Epidermal melanocyte (primary cell): ENCODE data around the gene MT1M.
"Not testable (repeated sequence)": the region's sequence is repeated elsewhere in the genome, so short reads cannot be mapped to it uniquely, and the experiment has no call there.

Experiments
- DNase-seq: peaks from one replicate; pipeline ENCODE4 v3.0.0; 2011; ENCODE audit warnings: low spot score; ENCODE audit not compliant: insufficient read length

The MT1M gene

DNA sequence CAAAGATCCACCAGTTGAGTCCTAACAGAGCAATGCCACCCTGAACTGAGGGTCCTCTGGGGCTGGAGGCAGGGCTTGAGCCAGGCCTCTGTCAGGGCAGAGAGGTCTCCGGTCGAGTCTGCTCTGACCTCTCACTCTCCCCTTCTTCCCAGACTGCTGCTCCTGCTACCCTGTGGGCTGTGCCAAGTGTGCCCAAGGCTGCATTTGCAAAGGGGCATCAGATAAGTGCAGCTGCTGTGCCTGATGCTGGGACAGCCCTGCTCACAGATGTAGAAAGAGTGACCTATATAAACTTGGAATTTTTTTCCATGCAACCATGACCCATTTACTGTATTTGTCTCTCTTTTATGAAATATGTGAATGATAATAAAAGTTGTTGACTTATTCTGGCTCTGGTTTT, 16.8 kb downstream of the MT1M start:
- no peak for DNase-seq

DNA sequence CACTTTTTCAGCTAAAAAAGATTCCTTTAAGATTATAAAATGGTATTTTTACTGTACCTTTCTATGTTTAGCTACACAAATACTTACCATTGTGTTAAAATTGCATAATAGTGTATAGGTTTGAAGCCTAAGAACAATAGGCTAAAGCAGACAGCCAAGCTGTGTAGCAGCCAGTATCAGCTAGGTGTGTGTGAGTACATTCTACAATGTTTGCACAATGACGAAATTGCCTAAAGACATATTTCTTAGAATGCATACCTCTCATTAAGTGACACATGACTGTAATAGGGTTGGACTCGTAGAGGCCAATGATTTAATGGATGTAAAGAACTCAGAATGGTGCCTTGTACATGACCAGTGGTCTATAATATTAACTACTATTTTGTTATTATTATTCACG, 17.4 kb downstream of the MT1M start:
- DNase-seq, result no peak

- no peak for DNase-seq
These were observed 19.1 kb downstream of the MT1M start, which contains the start of gene MT1B for GRCh38 chr16:56651586-56651985. TSS of gene MT1B (plus strand) at chr16:56651886. CDS start at chr16:56651954, 68 bp downstream.

DNA sequence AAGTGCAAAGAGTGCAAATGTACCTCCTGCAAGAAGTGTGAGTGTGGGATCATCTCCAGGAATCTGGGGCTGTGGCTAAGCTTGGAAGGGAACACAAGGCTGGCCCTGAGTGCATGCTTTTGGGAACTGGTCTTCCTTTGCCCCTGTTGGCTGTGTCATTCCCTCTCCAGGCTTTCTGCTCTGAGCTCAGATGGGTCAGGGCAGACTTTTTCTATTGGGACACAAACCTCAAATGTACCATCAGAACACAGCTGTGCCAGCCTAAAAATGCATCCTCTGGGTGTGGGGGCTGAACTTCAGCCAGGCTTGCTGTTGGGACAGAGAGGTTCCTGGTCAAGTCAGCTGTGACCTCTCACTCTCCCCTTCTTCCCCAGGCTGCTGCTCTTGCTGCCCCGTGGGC, 20.1 kb downstream of the MT1M start:
- DNase-seq, result no peak

GRCh38 chr16:56653218-56653617, 20.8 kb downstream of the MT1M start:
- DNase-seq, result no peak

DNA sequence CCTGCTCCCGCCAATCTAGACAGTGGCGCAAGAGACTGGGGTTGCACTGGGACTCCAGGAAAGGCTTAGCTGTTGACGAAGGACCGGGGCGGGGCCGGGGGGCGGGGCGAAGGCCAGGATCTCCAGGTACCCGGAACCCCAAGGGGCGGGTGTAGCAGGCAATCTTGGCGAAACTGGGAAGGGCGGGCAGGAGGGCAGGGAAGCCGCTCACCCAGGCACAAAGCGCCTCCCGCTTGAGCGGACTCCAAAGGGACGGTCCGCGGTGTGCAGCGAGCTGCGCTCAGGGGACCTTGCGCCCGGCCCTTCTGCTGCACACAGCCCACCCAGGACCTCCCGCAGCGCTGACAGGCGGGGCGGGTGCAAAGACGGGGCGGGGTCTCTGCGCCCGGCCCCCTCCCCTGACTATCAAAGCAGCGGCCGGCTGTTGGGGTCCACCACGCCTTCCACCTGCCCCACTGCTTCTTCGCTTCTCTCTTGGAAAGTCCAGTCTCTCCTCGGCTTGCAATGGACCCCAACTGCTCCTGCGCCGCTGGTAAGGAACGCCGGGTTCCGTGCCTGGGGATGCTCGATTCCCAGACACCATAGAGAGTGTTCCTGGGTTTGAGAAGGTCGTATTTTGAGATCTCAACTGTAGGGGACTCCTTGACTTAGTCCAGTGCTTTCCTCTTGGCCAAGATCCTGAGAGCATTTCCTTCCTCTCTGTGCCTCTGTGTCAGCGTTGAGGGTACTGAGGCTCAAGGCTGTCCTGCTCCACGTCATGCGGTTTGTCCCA, 25.3 kb downstream of the MT1M start, which contains the start of gene MT1F:
Gene MT1F, plus strand, starts transcription at position 405 of the 772 bp plus-strand sequence. Its CDS starts 100 bp downstream, at position 505.
- DNase-seq, result no peak

DNA sequence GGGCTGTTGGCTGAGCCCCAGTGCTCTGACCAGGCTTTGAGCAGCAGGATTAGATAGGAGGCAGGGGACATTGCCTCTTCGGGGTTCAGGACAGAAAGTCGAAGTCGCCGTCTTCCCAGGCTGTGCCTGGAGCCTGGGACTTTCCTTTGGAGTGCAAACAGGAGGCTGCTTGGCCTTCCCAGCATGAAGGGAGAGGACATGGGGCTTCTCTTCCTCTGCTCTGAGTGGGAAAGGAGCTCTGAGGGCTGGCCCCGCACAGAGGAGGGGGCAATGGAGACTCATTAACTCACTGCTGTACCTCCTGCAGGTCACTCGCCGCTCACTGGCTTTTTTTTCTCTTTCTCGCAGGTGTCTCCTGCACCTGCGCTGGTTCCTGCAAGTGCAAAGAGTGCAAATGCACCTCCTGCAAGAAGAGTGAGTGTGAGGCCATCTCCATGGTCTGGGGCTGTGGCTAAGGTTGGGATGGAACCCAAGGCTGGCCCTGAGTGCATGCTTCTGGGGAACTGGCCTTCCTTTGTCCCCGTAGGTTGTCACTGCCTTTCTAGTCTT, 25.9 kb downstream of the MT1M start:
- DNase-seq, result no peak

DNA sequence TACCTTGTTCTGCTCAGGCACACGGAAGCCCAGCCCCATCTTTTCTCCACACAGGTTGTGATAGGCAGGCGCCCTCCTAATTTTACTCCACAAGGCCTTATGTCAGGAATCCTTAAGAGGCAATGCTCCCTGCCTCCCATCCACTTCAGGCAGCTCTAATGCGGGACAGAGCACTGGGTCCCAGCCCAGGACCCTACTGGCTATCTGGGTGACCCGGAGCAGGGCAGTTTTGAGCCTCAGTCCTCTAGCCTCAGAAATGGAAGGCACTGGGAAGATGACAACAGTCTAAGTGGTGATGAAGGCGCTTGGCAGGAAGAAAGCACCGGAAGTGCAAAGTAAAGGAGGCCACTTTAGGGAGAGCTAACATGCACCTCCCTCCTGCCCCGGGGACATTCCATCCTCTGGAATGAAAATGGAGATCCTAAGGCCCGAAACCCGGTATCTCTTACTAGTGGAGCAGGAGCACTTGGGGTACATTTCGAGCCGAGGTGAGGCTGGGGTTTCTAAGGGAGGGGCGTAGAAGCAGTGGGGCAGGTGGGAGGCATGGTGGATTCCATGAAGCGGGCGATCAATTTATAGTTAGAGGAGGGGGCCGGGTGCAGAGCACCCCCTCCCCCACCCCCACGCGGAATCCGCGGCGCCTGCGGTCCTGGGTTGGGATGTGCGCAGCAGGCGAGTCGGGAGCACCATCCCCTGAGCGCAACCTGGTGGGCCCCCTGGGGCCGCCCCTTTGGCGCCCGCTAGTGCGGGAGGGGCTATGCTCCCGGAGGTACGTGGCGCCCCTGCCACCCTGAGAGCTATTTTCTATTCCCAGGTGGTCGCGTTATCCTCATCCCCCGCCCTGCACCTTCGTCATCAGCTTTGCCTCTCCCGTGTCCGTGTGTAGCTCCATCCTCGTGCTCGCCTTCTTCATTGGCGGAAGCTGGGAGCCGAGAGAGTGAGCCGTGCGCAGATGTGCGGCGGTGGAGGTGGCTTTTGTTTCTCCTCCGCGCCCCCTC, 30.2 kb downstream of the MT1M start:
- no peak for DNase-seq

GRCh38 chr16:56664506-56664905, 32.0 kb downstream of the MT1M start:
- no peak for DNase-seq

DNA sequence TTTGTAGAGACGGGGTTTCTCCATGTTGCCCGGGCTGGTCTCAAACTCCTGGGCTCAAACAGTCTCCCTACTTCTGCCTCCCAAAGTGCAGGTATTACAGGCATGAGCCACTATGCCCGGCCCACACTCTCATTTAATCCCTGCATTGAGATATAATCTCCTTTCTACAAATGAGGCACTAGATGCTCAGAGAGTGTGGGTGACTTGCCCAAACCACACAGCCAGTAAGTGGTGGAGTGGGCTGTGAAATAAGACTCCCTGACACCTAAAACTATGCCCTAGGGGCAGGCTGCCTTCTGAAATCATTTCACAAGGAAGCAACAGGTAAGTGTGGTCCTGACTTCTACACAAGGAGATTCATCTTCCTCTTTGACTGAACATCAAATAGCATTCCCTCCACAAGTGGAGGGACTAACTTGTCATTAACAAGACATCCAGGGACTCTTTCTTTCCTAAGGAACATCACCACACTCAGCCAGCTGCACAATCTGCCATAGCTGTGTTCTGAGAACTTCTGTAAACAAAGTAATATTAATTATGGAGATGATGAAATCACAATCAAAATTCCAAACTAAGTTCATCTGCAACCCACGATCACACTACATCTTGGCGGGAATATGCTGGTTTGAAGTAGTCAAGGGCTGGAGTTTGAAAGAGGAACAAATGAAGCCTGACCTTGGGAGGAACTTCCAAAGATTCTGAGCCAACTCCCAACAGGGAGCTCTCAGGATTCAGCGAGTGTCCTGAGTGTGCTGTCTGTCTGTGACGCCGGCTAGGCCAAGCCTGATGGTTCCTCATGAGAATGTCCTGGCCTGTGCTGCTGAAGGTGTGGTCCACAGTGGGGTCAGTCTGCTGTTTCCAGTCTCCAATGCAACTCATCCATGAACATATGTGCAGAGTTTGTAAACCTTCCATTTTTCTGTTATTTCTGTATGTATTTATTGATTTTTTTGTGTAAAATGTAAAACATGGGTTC, 33.1 kb downstream of the MT1M start:
- DNase-seq, result not testable (repeated sequence)

DNA sequence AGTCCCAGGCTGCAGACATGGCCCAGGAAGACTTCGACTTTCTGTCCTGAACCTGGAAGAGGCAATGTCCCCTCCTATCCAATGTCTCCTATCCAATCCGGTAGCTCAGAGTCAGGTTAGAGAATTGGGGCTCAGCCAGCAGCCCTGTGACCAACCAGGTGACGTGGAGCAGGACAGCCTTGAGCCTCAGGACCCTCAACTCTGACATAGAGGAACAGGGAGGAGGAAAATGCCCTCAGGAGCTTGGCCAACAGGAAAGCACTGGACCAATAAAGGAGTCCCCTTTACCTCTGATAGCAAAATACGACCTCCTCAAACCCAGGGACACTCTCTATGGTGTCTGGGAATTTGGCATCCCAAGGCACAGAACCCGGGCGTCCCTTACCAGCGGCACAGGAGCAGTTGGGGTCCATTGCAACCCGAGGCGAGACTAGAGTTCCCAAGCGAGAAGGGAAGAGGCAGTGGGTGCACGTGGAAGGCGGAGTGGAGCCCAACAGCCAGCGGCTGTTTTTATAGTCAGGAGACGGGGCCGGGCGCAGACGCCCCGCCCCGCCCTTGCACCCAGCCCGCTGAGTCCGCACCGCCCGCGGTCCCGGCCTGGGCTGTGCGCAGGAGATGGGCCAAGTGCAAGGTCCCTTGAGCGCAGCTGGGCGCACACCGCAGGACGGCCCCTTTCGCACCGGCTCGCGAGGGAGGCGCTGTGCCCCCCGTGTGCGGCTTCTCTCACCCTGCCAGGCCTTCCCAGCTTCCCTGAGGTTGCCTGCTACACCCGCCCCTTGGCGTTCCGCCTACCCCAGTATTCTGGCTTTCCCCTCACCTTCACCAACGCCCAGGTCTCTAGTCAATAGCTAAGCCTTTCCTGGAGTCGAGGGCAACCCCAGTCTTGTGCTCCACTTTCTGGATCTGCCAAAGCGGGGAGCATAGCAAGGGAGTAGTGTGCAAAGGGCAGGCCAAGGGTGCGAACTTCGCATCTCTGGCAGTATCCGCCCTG, 35.4 kb downstream of the MT1M start, which contains the start of gene MT1G:
Gene MT1G, minus strand, starts transcription at position 485 of the 991 bp plus-strand sequence. Its CDS starts 72 bp downstream, at position 413.
- DNase-seq, result no peak

- DNase-seq, result no peak
These were observed 36.8 kb downstream of the MT1M start, which contains the start of gene MT1H for GRCh38 chr16:56669005-56669839. TSS of gene MT1H (plus strand) at chr16:56669814. CDS start at chr16:56669885, 71 bp downstream.

DNA sequence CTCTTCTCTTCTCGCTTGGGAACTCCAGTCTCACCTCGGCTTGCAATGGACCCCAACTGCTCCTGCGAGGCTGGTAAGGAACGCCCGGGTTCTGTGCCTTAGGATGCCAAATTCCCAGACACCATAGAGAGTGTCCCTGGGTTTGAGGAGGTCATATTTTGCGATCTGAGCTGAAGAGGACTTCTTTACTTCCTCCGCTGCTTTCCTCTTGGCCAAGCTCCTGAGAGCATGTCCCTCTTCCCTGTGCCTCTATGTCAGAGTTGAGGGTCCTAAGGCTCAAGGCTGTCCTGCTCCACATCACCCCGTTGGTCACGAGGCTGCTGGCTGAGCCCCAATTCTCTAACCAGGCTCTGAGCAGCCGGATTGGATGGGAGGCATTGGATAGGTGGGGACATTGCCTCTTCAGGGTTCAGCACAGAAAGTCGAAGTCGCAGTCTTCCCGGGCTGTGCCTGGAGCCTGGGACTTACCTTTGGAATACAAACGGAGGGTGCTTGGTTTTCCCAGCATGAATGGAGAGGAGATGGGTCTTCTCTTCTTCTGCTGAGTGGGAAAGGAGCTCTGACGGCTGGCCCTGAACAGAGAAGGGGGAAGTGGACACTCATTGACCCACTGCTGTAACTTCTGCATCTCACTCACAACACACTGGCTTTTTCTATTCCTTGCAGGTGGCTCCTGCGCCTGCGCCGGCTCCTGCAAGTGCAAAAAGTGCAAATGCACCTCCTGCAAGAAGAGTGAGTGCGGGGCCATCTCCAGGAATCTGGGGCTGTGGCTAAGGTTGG, 37.6 kb downstream of the MT1M start:
- DNase-seq, result no peak

GRCh38 chr16:56670620-56670934, 38.1 kb downstream of the MT1M start:
- DNase-seq, result no peak

DNA sequence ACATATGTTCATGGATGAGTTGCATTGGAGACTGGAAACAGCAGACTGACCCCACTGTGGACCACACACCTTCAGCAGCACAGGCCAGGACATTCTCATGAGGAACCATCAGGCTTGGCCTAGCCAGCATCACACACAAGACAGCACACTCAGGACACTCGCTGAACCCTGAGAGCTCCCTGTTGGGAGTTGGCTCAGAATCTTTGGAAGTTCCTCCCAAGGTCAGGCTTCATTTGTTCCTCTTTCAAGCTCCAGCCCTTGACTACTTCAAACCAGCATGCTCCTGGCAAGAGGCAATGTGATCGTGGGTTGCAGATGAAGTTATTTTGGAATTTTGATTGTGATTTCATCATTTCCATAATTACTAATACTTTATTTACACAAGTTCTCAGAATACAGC, 39.2 kb downstream of the MT1M start:
- DNase-seq, result not testable (repeated sequence)

- not testable (repeated sequence) for DNase-seq
These were observed 39.7 kb downstream of the MT1M start for GRCh38 chr16:56672171-56672570.

DNA sequence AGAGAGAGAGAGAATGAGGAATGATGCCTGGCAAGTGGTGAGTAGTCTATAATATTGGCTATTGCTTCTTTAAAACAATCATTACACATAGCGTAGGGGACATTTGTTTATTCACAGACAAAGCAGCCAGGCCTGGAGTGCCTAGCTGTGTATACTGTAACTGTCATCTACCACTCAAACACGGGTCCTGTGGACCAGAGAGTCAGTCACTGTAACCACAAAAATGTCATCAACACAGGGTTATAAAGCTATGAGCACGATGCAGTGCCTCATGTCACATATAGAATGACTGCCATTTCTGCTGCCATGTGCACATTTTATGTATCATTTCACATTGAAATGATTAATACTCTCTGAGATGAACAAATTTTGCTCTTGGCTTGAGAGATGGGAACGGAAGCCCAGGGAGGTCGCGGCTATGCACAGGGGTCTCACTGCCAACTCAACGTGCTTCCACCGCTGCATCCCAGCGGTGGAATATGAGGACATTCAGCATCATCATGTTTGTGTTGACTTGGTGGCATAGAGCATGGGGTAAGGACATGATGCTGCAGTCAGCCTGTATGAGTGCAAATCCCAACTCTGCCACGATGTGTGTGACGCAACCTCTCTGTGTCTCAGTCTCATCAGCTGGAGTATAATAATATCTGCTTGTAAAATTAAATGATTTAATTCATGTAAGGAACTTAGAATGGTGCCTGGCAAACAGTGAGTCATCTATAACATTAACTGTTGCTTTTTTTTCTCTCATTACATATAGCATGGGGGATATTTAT, 40.5 kb downstream of the MT1M start:
- DNase-seq, result no peak
